ENCODE results near the gene PIP5KL1. TPM values are rescaled to one million over a fixed set of nuclear protein-coding genes. Genes with fewer than 3 reads are reported as not detected.

Gene PIP5KL1
- total and polyA plus RNA-seq, 2 experiments from 2014 or later = 13.4 to 19.5 TPM

GRCh38 chr9:127974769-127975261 is 44.2 kb upstream of the PIP5KL1 start (continued):
- TF ChIP-seq ZNF462 (CRISPR knock-in tag; IDR thresholded peaks at IDR 0.05) (no peak), EZH2 (IDR thresholded peaks at IDR 0.05; ENCODE audit: low read depth, unreplicated experiment) (no peak), POLR2AphosphoS5 (IDR thresholded peaks at IDR 0.05; ENCODE audit: low read depth) (no peak)

GRCh38 chr9:127974001-127974768 is 43.6 kb upstream of the PIP5KL1 start:
- no peaks in the 10 kb centered on the region for H3K9me2 ChIP-seq (ENCODE audit: insufficient read depth)
- no peak overlapping the region for H3K4me3 ChIP-seq
- H3K36me3 ChIP-seq (ENCODE audit: insufficient read depth) = no peaks in the 10 kb centered on the region
- Mint-ChIP-seq H3K4me1 (peaks cover 86% of the 10 kb centered on the region), H3K9me3 (no peaks in the 10 kb centered on the region), H3K4me3 (no peak overlapping the region; the same call in 2 of the 3 replicates), H3K36me3 (ENCODE audit: low read depth) (peaks cover 7% of the 10 kb centered on the region), H3K27ac (peak overlapping the region; percentile 83), H3K27me3 (ENCODE audit: insufficient read depth, low read depth, poor library complexity) (peaks cover 30% of the 10 kb centered on the region)
- H3K4me1 ChIP-seq (ENCODE audit: insufficient read depth) = peaks cover 55% of the 10 kb centered on the region
- peaks cover 4% of the 10 kb centered on the region for H3F3A ChIP-seq (replicated peaks; ENCODE audit: low read depth)
- ATAC-seq = no peak
- peaks cover 39% of the 10 kb centered on the region for H4K20me1 ChIP-seq (replicated peaks; ENCODE audit: insufficient read depth)
- no peak for DNase-seq (ENCODE audit: low spot score)
- TF ChIP-seq NANOG (IDR thresholded peaks at IDR 0.05; ENCODE audit: borderline replicate concordance) (no peak), CTCF (conservative IDR thresholded peaks at IDR 0.05; ENCODE audit: low read depth in 2 of 2) (0 out of 4 replicates have a peak, but pooled peaks of 1 of the 2 experiments have one; percentile 4)
- no peaks in the 10 kb centered on the region for H3K27me3 ChIP-seq (ENCODE audit: insufficient read depth)
- no peak overlapping the region for H2AFZ ChIP-seq
- 0 out of 2 replicates have a peak overlapping the region, but pooled peaks have one; percentile 59 for H3K27ac ChIP-seq (ENCODE audit: low read depth)
- no peak overlapping the region for H3K4me2 ChIP-seq
- peaks cover 99% of the 10 kb centered on the region for H3K79me2 ChIP-seq (replicated peaks; ENCODE audit: insufficient read depth)
